HG03342 (cell line): Measurements from ENCODE around the gene LZTS2.
"Not testable (repeated sequence)": the region's sequence is repeated elsewhere in the genome, so short reads cannot be mapped to it uniquely, and the experiment has no call there.

Experiments used
- ATAC-seq: cut with Tn5 transposase; IDR thresholded peaks from one replicate; pipeline ENCODE4 v1.9.1; 2021; ENCODE audit warnings: mild to moderate bottlenecking, moderate library complexity; ENCODE audit not compliant: unreplicated experiment

Gene LZTS2

GRCh38 chr10:101031128-101031795, 31.7 kb downstream of the LZTS2 start, which contains the start of the genes PDZD7 and SFXN3:
Gene PDZD7 (minus strand): TSS chr10:101031129. CDS start chr10:101030219, 910 bp downstream.
Gene SFXN3 (plus strand): TSS chr10:101031234. CDS start chr10:101034695, 3,461 bp downstream.
- ATAC-seq, result peak; percentile 93

DNA sequence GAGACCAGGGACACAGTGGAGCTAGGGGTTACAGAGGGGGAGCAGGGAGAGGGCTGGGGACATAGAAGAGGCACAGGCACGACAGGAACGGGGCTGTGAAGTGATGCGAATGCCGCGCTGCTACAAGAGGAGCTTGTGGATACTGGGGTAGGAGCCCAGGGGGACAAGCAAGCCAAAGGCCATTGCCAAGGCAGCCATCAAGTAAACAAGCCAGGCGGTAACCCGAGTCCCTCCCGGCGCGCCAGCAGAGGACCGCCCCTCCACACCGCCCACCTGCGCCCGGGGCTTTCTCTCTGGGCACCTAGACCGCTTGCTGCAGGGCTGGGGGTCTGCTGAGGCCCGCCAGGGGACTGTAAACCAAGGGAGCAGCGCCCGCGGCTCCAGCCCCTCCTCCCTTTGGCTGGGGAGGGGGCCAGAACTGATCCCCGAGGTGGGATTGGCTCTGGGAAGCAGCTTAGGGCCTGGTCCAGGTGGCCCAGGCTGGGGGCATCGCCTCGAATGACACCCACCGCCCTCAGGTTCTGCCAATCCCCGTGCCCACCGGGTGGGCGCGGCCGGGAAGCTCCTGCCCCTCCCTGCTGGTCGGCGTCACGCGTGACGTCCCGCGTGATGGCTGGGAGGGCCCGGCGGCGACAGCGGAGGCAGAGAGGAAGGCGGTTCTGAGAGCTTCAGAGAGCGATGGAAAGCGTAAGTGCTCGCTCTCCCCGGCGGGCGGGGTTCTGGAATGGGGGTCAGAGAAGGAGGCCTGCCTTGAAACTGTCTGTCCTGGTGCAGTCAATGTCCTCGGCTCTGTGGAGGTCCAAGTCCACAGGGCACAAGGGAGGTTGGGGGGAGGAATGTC, 32.4 kb downstream of the LZTS2 start:
- no peak for ATAC-seq

DNA sequence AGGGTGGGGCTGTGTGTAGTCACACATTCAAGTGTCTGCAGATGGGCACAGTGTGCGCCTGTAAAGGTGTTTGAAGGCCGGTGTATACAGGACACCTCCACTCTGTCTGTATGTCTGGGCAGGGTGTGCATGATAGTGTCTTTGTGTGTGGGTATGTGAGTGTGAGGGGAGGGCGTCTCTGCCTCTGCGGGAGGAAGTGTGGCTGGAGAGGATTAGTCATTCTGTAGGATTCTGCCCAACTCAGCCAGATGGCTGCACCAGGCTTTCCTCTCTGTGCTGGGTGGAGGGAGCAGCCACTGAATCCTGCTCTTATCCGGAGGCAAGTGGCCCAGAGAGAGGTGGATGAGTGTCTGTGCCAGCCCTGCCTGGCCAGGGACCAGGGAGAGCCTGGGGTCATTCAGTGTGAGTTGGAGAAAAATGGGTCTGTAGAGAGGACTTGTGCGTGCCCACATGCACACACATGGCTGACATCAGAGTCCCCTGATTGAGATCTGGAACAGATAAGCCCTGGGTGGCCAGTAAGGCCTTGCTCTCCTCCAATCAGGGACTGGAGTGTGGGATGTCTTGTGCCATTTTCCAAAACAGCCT, 33.1 kb downstream of the LZTS2 start:
- no peak for ATAC-seq

- no peak for ATAC-seq
Observed at GRCh38 chr10:101033276-101033675, 33.7 kb downstream of the LZTS2 start.

GRCh38 chr10:101034404-101034803, 34.8 kb downstream of the LZTS2 start:
- not testable (repeated sequence) for ATAC-seq

DNA sequence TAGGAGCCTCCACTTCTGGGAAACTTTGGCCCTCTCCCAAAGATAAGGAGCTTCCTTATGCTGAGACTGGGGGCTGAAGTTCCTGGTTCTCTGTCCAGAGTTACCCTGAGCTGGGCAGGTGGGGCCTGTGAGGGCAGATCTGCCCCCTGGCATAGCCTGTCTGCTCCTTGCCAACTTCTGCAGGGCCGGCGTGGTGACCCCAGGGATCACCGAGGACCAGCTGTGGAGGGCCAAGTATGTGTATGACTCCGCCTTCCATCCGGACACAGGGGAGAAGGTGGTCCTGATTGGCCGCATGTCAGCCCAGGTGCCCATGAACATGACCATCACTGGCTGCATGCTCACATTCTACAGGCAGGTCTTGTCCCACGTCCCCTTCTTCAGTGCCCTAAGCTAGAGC, 35.7 kb downstream of the LZTS2 start:
- ATAC-seq, result no peak

GRCh38 chr10:101035916-101036702, 36.5 kb downstream of the LZTS2 start:
- ATAC-seq, result no peak

- no peak for ATAC-seq
Observed at GRCh38 chr10:101036726-101037125, 37.1 kb downstream of the LZTS2 start.

GRCh38 chr10:101038484-101038883, 38.9 kb downstream of the LZTS2 start:
- no peak for ATAC-seq

DNA sequence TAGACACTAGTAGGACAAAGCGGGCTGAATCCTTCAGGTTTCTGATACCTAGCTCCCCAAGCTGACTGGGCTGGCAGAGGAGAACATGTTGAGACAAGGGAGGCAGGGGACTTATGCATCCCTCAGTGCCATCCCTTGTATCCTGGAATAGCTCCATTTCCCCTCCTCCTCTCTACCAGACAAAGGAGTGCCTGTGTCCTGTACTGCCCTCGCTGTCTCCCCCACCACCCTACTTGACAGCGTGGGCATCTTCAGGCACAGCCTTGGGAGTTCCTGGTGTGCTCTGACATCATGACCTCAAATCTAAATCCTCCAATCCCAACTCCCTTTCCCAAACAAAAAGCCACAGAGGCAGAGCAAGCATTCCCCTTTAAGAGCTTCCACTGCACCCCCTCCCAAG, 40.5 kb downstream of the LZTS2 start:
- ATAC-seq, result no peak

- ATAC-seq, result no peak
Observed at GRCh38 chr10:101040851-101041250, 41.2 kb downstream of the LZTS2 start.

GRCh38 chr10:101041252-101041761, 41.7 kb downstream of the LZTS2 start:
- ATAC-seq, result peak; percentile 58

DNA sequence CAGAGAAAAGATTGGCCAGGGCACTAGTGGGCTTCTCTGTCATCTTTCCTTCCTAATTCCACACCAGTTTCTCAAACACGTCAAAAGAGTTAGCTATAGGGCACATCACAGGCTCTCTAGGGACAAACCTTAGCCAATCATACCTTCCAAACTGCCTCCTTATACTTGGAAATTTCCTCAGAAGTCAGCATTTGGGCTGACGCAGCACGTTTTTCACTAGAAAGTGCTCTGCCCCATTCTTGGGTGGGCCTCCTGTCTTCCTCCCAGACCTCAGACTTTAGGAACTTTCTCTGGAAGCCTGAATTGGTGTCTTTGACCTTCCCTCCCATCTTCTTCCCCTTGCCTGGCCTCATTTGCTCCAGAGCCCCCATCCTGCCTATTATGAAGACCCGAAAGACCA, 42.5 kb downstream of the LZTS2 start:
- ATAC-seq, result no peak

GRCh38 chr10:101042667-101043362, 43.2 kb downstream of the LZTS2 start:
- peak; percentile 94 for ATAC-seq

DNA sequence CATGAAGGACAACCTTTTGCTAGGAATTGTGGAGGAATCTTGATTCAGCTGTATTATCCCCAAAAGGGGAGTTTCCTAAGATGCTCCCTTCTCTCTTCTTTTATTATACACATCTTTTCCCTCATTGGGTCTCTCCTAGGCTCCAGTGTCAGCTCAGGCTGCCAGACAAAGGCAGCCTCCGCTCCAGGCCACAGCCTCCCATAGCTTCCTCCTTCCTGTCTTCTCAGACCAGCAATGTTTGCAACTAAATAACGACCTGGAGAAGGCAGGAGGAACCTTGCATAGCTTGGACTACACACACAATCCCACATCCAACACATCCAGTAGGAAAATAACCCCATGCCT, 43.7 kb downstream of the LZTS2 start:
- ATAC-seq, result no peak

DNA sequence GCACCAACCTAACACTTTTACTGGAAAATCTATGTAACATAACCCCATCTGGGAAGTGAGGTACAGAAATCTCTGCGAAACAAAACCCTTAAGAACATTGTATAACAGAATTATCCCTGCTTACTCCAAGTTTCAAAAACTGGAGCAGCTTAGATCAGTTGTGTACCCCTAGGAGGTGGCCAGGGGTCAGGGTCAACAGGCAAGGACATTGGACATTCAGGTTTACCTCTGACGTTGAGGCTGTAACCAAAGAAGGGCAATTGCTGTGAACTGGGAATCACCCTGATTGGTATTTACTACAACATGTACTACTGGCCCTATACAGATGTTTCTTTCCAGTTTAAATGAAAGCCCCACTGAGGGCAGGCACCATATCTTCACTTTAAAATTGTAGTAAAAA, 44.5 kb downstream of the LZTS2 start:
- ATAC-seq, result no peak

GRCh38 chr10:101046332-101047238, 47.0 kb downstream of the LZTS2 start:
- no peak for ATAC-seq

DNA sequence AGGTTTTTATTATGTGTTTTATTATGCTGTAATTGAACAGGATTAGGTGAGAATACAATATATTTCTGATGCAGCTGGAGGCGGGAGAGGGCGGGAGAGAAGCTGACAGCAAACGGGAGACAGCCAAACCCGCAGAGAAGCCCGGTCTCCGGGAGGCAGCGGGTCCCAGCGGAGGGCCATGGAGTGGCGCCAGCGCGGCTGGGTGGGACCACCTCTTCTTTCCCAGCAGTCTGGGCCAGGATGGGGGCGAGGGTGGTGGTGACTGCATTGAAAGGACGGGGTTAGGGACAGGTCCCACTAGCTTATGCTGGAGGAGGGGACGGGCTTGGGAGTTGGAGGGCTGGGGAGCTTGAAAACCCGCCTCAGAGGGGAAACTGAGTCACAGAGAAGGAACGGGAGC, 47.7 kb downstream of the LZTS2 start:
- ATAC-seq, result no peak
